ENCODE results near the gene P3H3.

Gene P3H3

DNA sequence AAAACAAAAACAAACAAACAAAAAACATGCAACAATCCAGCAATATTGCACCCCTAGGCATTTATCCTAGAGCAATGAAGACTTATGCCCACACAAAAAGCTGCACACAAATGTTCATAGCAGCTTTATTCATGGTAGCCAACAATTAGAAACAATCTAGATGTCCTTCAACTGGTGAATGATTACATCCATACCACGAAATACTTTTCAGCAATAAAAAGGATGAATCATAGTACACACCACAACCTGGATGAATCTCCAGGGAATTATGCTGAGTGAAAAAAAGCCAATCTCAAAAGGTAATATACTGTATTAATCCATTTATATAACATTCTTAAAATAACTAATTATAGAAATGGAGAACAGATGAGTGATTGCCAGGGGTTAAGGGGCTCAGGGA, 21.0 kb upstream of the P3H3 start:
- DNase-seq (ENCODE audit: low read depth, low spot score) = no peak

DNA sequence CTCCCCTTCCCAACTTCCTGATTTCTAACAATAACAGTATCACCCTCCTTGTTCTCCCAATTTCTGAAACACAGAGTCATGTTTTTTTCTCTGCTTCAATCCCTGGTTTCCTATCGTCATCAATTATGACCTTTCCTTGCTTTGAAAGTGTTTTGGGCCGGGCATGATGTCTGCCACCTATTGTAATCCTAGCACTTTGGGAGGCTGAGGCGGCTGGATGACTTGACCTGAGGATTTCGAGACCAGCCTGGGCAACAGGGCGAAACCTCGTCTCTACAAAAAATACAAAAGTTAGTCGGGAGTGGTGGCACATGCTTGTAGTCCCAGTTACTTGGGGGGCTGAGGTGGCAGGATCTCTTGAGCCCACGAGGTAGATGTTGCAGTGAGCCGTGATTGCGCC, 19.2 kb upstream of the P3H3 start:
- no peak for DNase-seq (ENCODE audit: low read depth, low spot score)

DNA sequence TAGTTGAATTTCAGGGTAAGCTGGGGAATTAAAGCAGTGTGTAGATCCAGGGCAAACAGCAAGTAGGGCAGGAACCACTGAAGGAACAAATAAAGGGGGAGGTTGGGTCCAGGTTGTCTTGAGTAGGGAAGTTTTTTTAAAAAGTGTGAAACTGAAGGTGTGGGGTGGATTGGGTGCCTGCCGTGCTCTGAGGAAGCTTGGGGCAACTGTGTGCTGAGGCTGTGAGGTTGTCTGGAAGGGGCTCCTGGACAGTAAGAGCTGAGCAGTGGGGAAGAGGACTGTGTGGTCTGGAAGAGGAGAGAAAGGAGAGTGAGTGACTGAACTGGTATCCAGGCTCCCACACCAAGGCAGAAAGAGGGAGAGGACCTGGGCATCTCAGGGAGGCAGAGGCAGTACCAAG, 17.4 kb upstream of the P3H3 start:
- no peak for DNase-seq (ENCODE audit: low read depth, low spot score)

DNA sequence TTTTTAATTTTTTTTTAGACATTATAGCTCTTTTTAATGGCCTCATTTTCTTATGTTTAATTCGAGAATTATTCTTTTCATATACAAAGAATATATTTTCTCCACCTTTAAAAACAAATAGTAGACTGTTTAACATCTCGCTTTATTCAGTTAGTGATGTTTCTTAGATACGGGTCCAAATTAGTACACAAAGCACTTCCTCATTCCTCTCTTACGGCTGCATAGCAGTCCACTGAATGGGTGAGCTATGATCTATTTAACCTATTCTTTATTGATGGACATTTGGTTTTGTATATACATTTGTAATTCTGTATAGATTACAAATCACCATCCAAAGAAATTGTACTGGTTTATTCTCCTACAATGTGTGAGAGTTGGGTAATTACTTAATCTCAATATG, 14.8 kb upstream of the P3H3 start:
- no peak for DNase-seq (ENCODE audit: low read depth, low spot score)

GRCh38 chr12:6816598-6816997, 11.6 kb upstream of the P3H3 start:
- DNase-seq (ENCODE audit: low read depth, low spot score) = no peak

GRCh38 chr12:6817098-6817497, 11.1 kb upstream of the P3H3 start:
- no peak for DNase-seq (ENCODE audit: low read depth, low spot score)

- DNase-seq (ENCODE audit: low read depth, low spot score) = no peak
Measured at GRCh38 chr12:6817662-6818157, 10.5 kb upstream of the P3H3 start.

- DNase-seq (ENCODE audit: low read depth, low spot score) = no peak
Measured at GRCh38 chr12:6818222-6818621, 10.0 kb upstream of the P3H3 start.

DNA sequence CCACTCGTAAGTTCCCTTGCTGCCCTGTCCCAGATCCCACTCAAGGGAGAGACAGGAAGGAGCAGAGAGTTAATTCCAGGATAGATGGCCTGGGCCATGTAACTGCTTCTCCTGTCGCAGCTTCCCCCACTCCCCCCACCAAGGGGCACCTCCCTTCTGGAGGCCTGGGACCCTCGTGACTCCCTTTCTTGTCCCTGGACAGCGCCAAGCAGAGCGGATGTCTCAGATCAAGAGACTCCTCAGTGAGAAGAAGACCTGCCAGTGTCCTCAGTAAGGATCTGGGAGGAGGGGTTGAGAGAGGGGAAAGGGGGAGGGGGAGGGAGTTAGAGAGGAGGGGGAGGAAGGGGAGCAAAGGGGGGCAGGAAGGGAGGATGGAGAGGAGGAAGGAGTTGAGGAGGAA, 9.6 kb upstream of the P3H3 start:
- DNase-seq (ENCODE audit: low read depth, low spot score) = no peak

- no peak for DNase-seq (ENCODE audit: low read depth, low spot score)
Measured at GRCh38 chr12:6819106-6820030, 8.8 kb upstream of the P3H3 start.

GRCh38 chr12:6820166-6820565, 8.0 kb upstream of the P3H3 start:
- no peak for DNase-seq (ENCODE audit: low read depth, low spot score)

DNA sequence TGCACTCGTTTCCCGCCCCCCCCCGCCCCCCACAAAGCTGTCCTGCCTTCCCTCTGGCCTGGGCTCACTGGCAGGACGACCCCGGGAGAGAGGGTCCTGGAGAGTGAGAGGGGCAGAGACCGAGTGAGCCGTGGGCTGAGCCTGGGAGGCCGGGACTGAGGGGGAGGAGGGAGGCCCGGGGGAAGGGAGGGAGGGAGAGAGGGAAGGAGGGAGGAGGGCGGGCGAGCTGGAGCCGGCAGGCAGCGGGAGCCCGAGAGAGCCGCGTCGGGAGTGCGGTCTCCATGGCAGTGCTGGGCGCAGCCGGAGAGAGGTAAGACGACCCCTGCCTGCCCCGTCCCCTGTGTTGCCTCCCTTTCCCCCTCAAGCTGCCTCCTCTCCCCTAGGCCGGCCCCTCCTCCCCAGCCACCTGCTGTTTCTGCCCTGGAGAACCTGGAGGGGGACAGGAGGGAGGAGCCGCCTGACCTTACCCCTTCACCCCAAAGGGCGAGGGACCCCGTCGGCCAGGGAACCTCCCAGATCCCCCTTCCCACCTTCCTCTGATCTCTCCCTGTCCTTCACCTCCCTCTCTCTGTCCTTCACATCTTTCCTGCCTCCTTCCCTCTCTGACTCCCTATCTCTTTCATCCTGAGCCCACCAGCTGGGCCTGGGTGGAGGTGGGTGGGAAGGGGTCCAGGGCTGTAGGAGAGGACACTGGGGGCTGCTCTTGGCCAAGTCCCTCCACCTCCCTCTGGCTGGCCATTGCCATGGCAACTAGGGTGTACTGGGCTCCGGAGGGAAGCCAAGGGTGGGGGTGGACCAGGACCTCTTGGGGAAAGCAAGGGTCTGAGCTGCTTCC, 6.4 kb upstream of the P3H3 start, which contains the start of gene GPR162:
GPR162 (plus strand) TSS at position 231 of the 835 bp plus-strand sequence. CDS start 2,078 bp downstream, outside the sequence.
- DNase-seq (ENCODE audit: low read depth, low spot score) = peak; percentile 79

GRCh38 chr12:6822426-6823135, 5.6 kb upstream of the P3H3 start:
- DNase-seq (ENCODE audit: low read depth, low spot score) = no peak

GRCh38 chr12:6823182-6824084, 4.8 kb upstream of the P3H3 start:
- no peak for DNase-seq (ENCODE audit: low read depth, low spot score)

- no peak for DNase-seq (ENCODE audit: low read depth, low spot score)
Measured at GRCh38 chr12:6824085-6824775, 4.0 kb upstream of the P3H3 start.

- peak; percentile 48 for DNase-seq (ENCODE audit: low read depth, low spot score)
Measured at GRCh38 chr12:6824901-6825381, 3.3 kb upstream of the P3H3 start.

- peak; percentile 93 for DNase-seq (ENCODE audit: low read depth, low spot score)
Measured at GRCh38 chr12:6825398-6826124, 2.6 kb upstream of the P3H3 start.

- no peak for DNase-seq (ENCODE audit: low read depth, low spot score)
Measured at GRCh38 chr12:6826125-6826733, 2.0 kb upstream of the P3H3 start.

Data from astrocyte of the hippocampus (primary cell).